ENCODE results near the gene PKD1. TPM values are rescaled to one million over a fixed set of nuclear protein-coding genes. Genes with fewer than 3 reads are reported as not detected.
A peak's percentile ranks its signal among the peaks of the same experiment; 100 is the strongest.

The PKD1 gene
- total RNA-seq, 1 experiment from 2014 or later: 102 TPM

- ATAC-seq (no peak), DNase-seq (ENCODE audit: low spot score) (no peak)
- Mint-ChIP-seq H3K27me3 (ENCODE audit: low read depth) (no peaks in the 10 kb centered on the region), H3K4me3 (no peak overlapping the region), H3K36me3 (peaks cover 16% of the 10 kb centered on the region), H3K27ac (no peak overlapping the region), H3K4me1 (0 out of 2 replicates have a peak, but pooled peaks cover 3% of the 10 kb centered on the region), H3K9me3 (no peaks in the 10 kb centered on the region)
- TF ChIP-seq ZNF532 (CRISPR knock-in tag; IDR thresholded peaks at IDR 0.05; ENCODE audit: borderline replicate concordance) (no peak), ZNF671 (CRISPR knock-in tag; IDR thresholded peaks at IDR 0.05) (0 out of 2 replicates have a peak, but pooled peaks have one; percentile 10)
- ChIA-PET POLR2A (no interaction called here), CTCF (interaction anchor here (0.8 kb wide), 1 partner anchor 17 kb away, joined by 3 read pairs; no protein-coding TSS in a partner anchor)
Measured at GRCh38 chr16:2177561-2177960, 41.9 kb upstream of the PKD1 start.

- 0 out of 2 replicates have a peak, but pooled peaks cover 3% of the 10 kb centered on the region for H3K4me1 Mint-ChIP-seq
- ATAC-seq (no peak), DNase-seq (ENCODE audit: low spot score) (no peak)
- POLR2A ChIA-PET: no interaction called here
- H3K9me3 Mint-ChIP-seq: no peaks in the 10 kb centered on the region
- no peaks in the 10 kb centered on the region for H3K27me3 Mint-ChIP-seq (ENCODE audit: low read depth)
- CTCF ChIA-PET: no interaction called here
- H3K36me3 Mint-ChIP-seq: peaks cover 16% of the 10 kb centered on the region
- H3K4me3 Mint-ChIP-seq: no peak overlapping the region
- TF ChIP-seq MAX (CRISPR knock-in tag; IDR thresholded peaks at IDR 0.05) (no peak), OVOL2 (CRISPR knock-in tag; IDR thresholded peaks at IDR 0.05; ENCODE audit: borderline replicate concordance) (no peak), ZNF281 (CRISPR knock-in tag; IDR thresholded peaks at IDR 0.05) (no peak), AFF4 (CRISPR knock-in tag; IDR thresholded peaks at IDR 0.05; ENCODE audit: borderline replicate concordance) (no peak), USF1 (CRISPR knock-in tag; IDR thresholded peaks at IDR 0.05) (no peak), ZNF138 (CRISPR knock-in tag; conservative IDR thresholded peaks at IDR 0.05) (no peak), NFATC4 (CRISPR knock-in tag; IDR thresholded peaks at IDR 0.05) (no peak), FOXK1 (CRISPR knock-in tag; IDR thresholded peaks at IDR 0.05) (no peak), ATF2 (CRISPR knock-in tag; IDR thresholded peaks at IDR 0.05; ENCODE audit: borderline replicate concordance, low read depth) (no peak)
- no peak overlapping the region for H3K27ac Mint-ChIP-seq
Measured at GRCh38 chr16:2177101-2177500, 41.4 kb upstream of the PKD1 start.
